ENCODE measurements around the gene MAEL.
A peak's percentile ranks its signal among the peaks of the same experiment; 100 is the strongest.
"Not testable (repeated sequence)": the region's sequence is repeated elsewhere in the genome, so short reads cannot be mapped to it uniquely, and the experiment has no call there.

MAEL gene

GRCh38 chr1:167012570-167012969 lies 23.5 kb downstream of the MAEL start:
- no peak overlapping the region for H3K27ac Mint-ChIP-seq
- ATAC-seq (no peak), DNase-seq (ENCODE audit: low spot score in 2 of 2) (no peak)
- no peak overlapping the region for H3K4me3 Mint-ChIP-seq
- no peaks in the 10 kb centered on the region for H3K9me3 Mint-ChIP-seq
- H3K4me1 Mint-ChIP-seq: no peaks in the 10 kb centered on the region
- no peaks in the 10 kb centered on the region for H3K36me3 Mint-ChIP-seq

- H3K36me3 Mint-ChIP-seq: no peaks in the 10 kb centered on the region
- no peak overlapping the region for H3K4me3 Mint-ChIP-seq
- DNase-seq (ENCODE audit: low spot score in 2 of 2): no peak
- no peaks in the 10 kb centered on the region for H3K4me1 Mint-ChIP-seq
- no peak overlapping the region for H3K27ac Mint-ChIP-seq
- ATAC-seq: no peak
- no peaks in the 10 kb centered on the region for H3K9me3 Mint-ChIP-seq
Observed at GRCh38 chr1:167013108-167013929, 24.2 kb downstream of the MAEL start.

- H3K4me3 Mint-ChIP-seq: no peak overlapping the region
- no peak for ATAC-seq
- no peaks in the 10 kb centered on the region for H3K9me3 Mint-ChIP-seq
- no peaks in the 10 kb centered on the region for H3K36me3 Mint-ChIP-seq
- H3K4me1 Mint-ChIP-seq: no peaks in the 10 kb centered on the region
- no peak for DNase-seq (ENCODE audit: low spot score in 2 of 2)
- H3K27ac Mint-ChIP-seq: no peak overlapping the region
Observed at GRCh38 chr1:167016100-167016750, 27.1 kb downstream of the MAEL start.

GRCh38 chr1:167022384-167022783 lies 33.3 kb downstream of the MAEL start:
- DNase-seq (ENCODE audit: low spot score in 2 of 2) (no peak), ATAC-seq (peak; percentile 62)
- Mint-ChIP-seq H3K36me3 (no peaks in the 10 kb centered on the region), H3K27ac (no peak overlapping the region), H3K9me3 (no peaks in the 10 kb centered on the region), H3K4me1 (no peaks in the 10 kb centered on the region), H3K4me3 (no peak overlapping the region)

- H3K4me1 Mint-ChIP-seq; DNase-seq (ENCODE audit: low spot score in 2 of 2); H3K4me3 Mint-ChIP-seq; ATAC-seq; H3K27ac Mint-ChIP-seq; H3K36me3 Mint-ChIP-seq; H3K9me3 Mint-ChIP-seq: not testable (repeated sequence)
Observed at GRCh38 chr1:167029553-167029952, 40.5 kb downstream of the MAEL start.

- Mint-ChIP-seq H3K9me3 (no peaks in the 10 kb centered on the region), H3K36me3 (no peaks in the 10 kb centered on the region), H3K27ac (no peak overlapping the region), H3K4me3 (no peak overlapping the region), H3K4me1 (no peaks in the 10 kb centered on the region)
- DNase-seq (ENCODE audit: low spot score in 2 of 2) (no peak), ATAC-seq (no peak)
Observed at GRCh38 chr1:167033646-167034045, 44.6 kb downstream of the MAEL start.

GRCh38 chr1:167043752-167044488 lies 54.8 kb downstream of the MAEL start:
- Mint-ChIP-seq H3K4me1 (peaks cover 19% of the 10 kb centered on the region), H3K27ac (peak overlapping the region; percentile 56), H3K36me3 (no peaks in the 10 kb centered on the region), H3K9me3 (no peaks in the 10 kb centered on the region), H3K4me3 (peak overlapping the region; percentile 72)
- DNase-seq (ENCODE audit: low spot score in 2 of 2) (peak; percentile 47 to 72), ATAC-seq (peak; percentile 99)

- Mint-ChIP-seq H3K4me1 (no peaks in the 10 kb centered on the region), H3K9me3 (no peaks in the 10 kb centered on the region), H3K27ac (no peak overlapping the region), H3K36me3 (no peaks in the 10 kb centered on the region), H3K4me3 (no peak overlapping the region)
- no peak for DNase-seq (ENCODE audit: low spot score in 2 of 2)
- ATAC-seq: no peak
Observed at GRCh38 chr1:167051907-167052306, 62.8 kb downstream of the MAEL start.

- Mint-ChIP-seq H3K36me3 (no peaks in the 10 kb centered on the region), H3K4me1 (no peaks in the 10 kb centered on the region), H3K4me3 (no peak overlapping the region), H3K9me3 (no peaks in the 10 kb centered on the region), H3K27ac (no peak overlapping the region)
- ATAC-seq (no peak), DNase-seq (ENCODE audit: low spot score in 2 of 2) (no peak)
Observed at GRCh38 chr1:167052389-167052788, 63.3 kb downstream of the MAEL start.

- Mint-ChIP-seq H3K27ac (no peak overlapping the region), H3K4me3 (no peak overlapping the region), H3K4me1 (peaks cover 7% of the 10 kb centered on the region), H3K36me3 (no peaks in the 10 kb centered on the region), H3K9me3 (no peaks in the 10 kb centered on the region)
- ATAC-seq: no peak
- DNase-seq (ENCODE audit: low spot score in 2 of 2): no peak
Observed at GRCh38 chr1:167054531-167054930, 65.5 kb downstream of the MAEL start.

GRCh38 chr1:167054946-167055630 lies 66.0 kb downstream of the MAEL start:
- DNase-seq (ENCODE audit: low spot score in 2 of 2) (peak in 1 of 2 donors; percentile 26), ATAC-seq (no peak)
- no peaks in the 10 kb centered on the region for H3K9me3 Mint-ChIP-seq
- H3K4me3 Mint-ChIP-seq: no peak overlapping the region
- H3K4me1 Mint-ChIP-seq: peaks cover 9% of the 10 kb centered on the region
- no peak overlapping the region for H3K27ac Mint-ChIP-seq
- H3K36me3 Mint-ChIP-seq: no peaks in the 10 kb centered on the region

GRCh38 chr1:167056529-167057231 lies 67.6 kb downstream of the MAEL start:
- ATAC-seq: peak; percentile 46

GRCh38 chr1:167057241-167057688 lies 68.2 kb downstream of the MAEL start:
- DNase-seq (ENCODE audit: low spot score in 2 of 2) (peak in 1 of 2 donors; percentile 49), ATAC-seq (peak; percentile 67)
- H3K27ac Mint-ChIP-seq: no peak overlapping the region
- H3K9me3 Mint-ChIP-seq: no peaks in the 10 kb centered on the region
- peaks cover 9% of the 10 kb centered on the region for H3K4me1 Mint-ChIP-seq
- no peak overlapping the region for H3K4me3 Mint-ChIP-seq
- H3K36me3 Mint-ChIP-seq: no peaks in the 10 kb centered on the region

More at GRCh38 chr1:167056529-167057231, 67.6 kb downstream of the MAEL start:
- DNase-seq (ENCODE audit: low spot score in 2 of 2): peak in 1 of 2 donors; percentile 28
- Mint-ChIP-seq H3K27ac (no peak overlapping the region), H3K9me3 (no peaks in the 10 kb centered on the region), H3K4me3 (no peak overlapping the region), H3K4me1 (peaks cover 9% of the 10 kb centered on the region), H3K36me3 (no peaks in the 10 kb centered on the region)

- Mint-ChIP-seq H3K4me1 (peaks cover 9% of the 10 kb centered on the region), H3K27ac (peak overlapping the region; percentile 39), H3K4me3 (peak overlapping the region; percentile 20), H3K36me3 (no peaks in the 10 kb centered on the region), H3K9me3 (no peaks in the 10 kb centered on the region)
- DNase-seq (ENCODE audit: low spot score in 2 of 2): peak; percentile 67 to 91
- peak; percentile 57 for ATAC-seq
Observed at GRCh38 chr1:167059045-167059808, 70.1 kb downstream of the MAEL start.

All from stimulated activated effector memory CD8-positive, alpha-beta T cell treated with anti-CD3 and anti-CD28 coated beads, Interleukin-12 subunit alpha, Interleukin-12 subunit beta, amount 100 ng/mL, for 72 hours (primary cell).